H1 (cell line): ENCODE results near the gene EXD3. TPM values are rescaled to one million over a fixed set of nuclear protein-coding genes. Genes with fewer than 3 reads are reported as not detected.

Source experiments
- BRCA1 ChIP-seq: IDR thresholded peaks from 2 replicates; pipeline ENCODE4 v1.6.1; 2012; ENCODE audit warnings: low read depth, low read length, improper control_type of control experiment
- CHD7 ChIP-seq: fragments of 300-600 bp; sonication (generic); IDR thresholded peaks from 2 replicates; pipeline ENCODE4 v1.7.1; 2012; ENCODE audit warnings: low read length, moderate library complexity, mild to moderate bottlenecking, inconsistent platforms; ENCODE audit not compliant: insufficient replicate concordance
- CTBP2 ChIP-seq: IDR thresholded peaks from 2 replicates; pipeline ENCODE4 v1.7.0; 2011; ENCODE audit warnings: borderline replicate concordance, mild to moderate bottlenecking, moderate library complexity, mixed read lengths, low read length; ENCODE audit not compliant: insufficient read depth, insufficient read length
- E2F6 ChIP-seq: IDR thresholded peaks from 2 replicates; pipeline ENCODE4 v1.6.1; 2012; ENCODE audit warnings: inconsistent platforms
- NRF1 ChIP-seq: IDR thresholded peaks from 2 replicates; pipeline ENCODE4 v1.6.1; 2011; ENCODE audit warnings: mild to moderate bottlenecking, low read depth, low read length, improper control_type of control experiment
- RNF2 ChIP-seq: fragments of 200-900, 300-1000 bp; sonication (generic); IDR thresholded peaks from 2 replicates; pipeline ENCODE4 v1.7.1; 2016; ENCODE audit warnings: borderline replicate concordance, low read depth, mild to moderate bottlenecking, antibody characterized with exemption, low read length; ENCODE audit not compliant: poor library complexity, severe bottlenecking; ENCODE audit errors: missing control alignments
- SP4 ChIP-seq: IDR thresholded peaks from 2 replicates; pipeline ENCODE4 v1.6.1; 2012; ENCODE audit warnings: low read length, inconsistent platforms
- TEAD4 ChIP-seq: IDR thresholded peaks from 2 replicates; pipeline ENCODE4 v1.6.1; 2012; ENCODE audit warnings: low read depth, low read length, inconsistent platforms, mixed read lengths
- polyA plus RNA-seq, 7 experiments: library from polyadenylated mRNA; depleted of rRNA in 3 of 7; stranded (reverse) in 5 of 7; unstranded in 2 of 7; fragments of >200 nt in 5 of 7; fragments of 200-250 nt in 2 of 7; gene quantifications; 1 replicate in 5 of 7; 2 replicates in 1 of 7; 4 replicates in 1 of 7; pipeline versions ENCODE4 v1.2.1 to v1.2.3, GENCODE V29; 2011 to 2013; ENCODE audit warnings: missing spikeins in 2 of 7, mixed read lengths in 2 of 7
- total RNA-seq: library from RNA; stranded (reverse); fragmentation: NEBNext Ultra II Directional; extraction: Animal tissue kit (Norgen Biotek cat#: 25700); gene quantifications from 2 replicates; pipeline ENCODE4 v1.2.1, GENCODE V29; 2021

EXD3 gene
- total and polyA plus RNA-seq, 2 of the 8 experiments (the other 6 are each of a cell fraction or from before 2014, with no cell fraction given): 7.2 to 9.4 TPM

- no peak for TF ChIP-seq CHD7
- no peak for TF ChIP-seq E2F6
- TF ChIP-seq TEAD4: no peak
- no peak for TF ChIP-seq SP4
- no peak for TF ChIP-seq CTBP2
- no peak for TF ChIP-seq BRCA1
- no peak for TF ChIP-seq NRF1
- no peak for TF ChIP-seq RNF2
Measured at GRCh38 chr9:137462986-137463930, 40.3 kb upstream of the EXD3 start (continued).
